ENCODE measurements around the gene ASB16. TPM values are rescaled to one million over a fixed set of nuclear protein-coding genes. Genes with fewer than 3 reads are reported as not detected.

The ASB16 gene
- total and polyA plus RNA-seq, 4 donors, result 0.10 to 0.11 (median 0.10) TPM; not detected in 1

- peak overlapping the region in 1 of 2 donors; percentile 21 for H3K27ac ChIP-seq (ENCODE audit: low read depth in 1 of 2, low read length in 1 of 2)
- ATAC-seq (ENCODE audit: insufficient read depth, low FRiP score), result no peak
- peaks cover 0 to 2% (median 0%) of the 10 kb centered on the region in 4 donors for H3K9me3 ChIP-seq (ENCODE audit: control insufficient read depth in 4 of 4, insufficient read depth in 3 of 4, low read length in 3 of 4)
- no peaks in the 10 kb centered on the region for H3K27me3 ChIP-seq (ENCODE audit: control insufficient read depth in 3 of 3, insufficient read depth in 3 of 3, low read length in 2 of 3)
- no peak overlapping the region for H3K9ac ChIP-seq (ENCODE audit: insufficient read depth in 1 of 2, low read length in 2 of 2)
- peaks cover 0 to 10% (median 7%) of the 10 kb centered on the region in 5 donors for H3K4me1 ChIP-seq (ENCODE audit: control insufficient read depth in 5 of 5, insufficient read depth in 5 of 5, low read length in 5 of 5)
- H3K4me3 ChIP-seq, result no peak overlapping the region
- 59% methylated on average over 5 of the region's 5 CpGs for WGBS, 2 donors
- peaks cover 12 to 28% (median 21%) of the 10 kb centered on the region in 4 donors for H3K36me3 ChIP-seq (ENCODE audit: control insufficient read depth in 4 of 4, insufficient read depth in 4 of 4, low read length in 4 of 4)
- DNase-seq, result no peak
- no peak for TF ChIP-seq CTCF (IDR thresholded peaks at IDR 0.05; ENCODE audit: control extremely low read depth, extremely low read depth)
Observed at GRCh38 chr17:44204441-44204882, 34.0 kb downstream of the ASB16 start.

- Histone ChIP-seq H3K36me3 (ENCODE audit: control insufficient read depth in 4 of 4, insufficient read depth in 4 of 4, low read length in 4 of 4) (peaks cover 12 to 40% (median 29%) of the 10 kb centered on the region in 4 donors), H3K9ac (ENCODE audit: insufficient read depth in 1 of 2, low read length in 2 of 2) (no peak overlapping the region), H3K27ac (ENCODE audit: low read depth in 1 of 2, low read length in 1 of 2) (no peak overlapping the region), H3K4me1 (ENCODE audit: control insufficient read depth in 5 of 5, insufficient read depth in 5 of 5, low read length in 5 of 5) (peaks cover 0 to 12% (median 3%) of the 10 kb centered on the region in 5 donors), H3K27me3 (ENCODE audit: control insufficient read depth in 3 of 3, insufficient read depth in 3 of 3, low read length in 2 of 3) (no peaks in the 10 kb centered on the region), H3K9me3 (ENCODE audit: control insufficient read depth in 4 of 4, insufficient read depth in 3 of 4, low read length in 3 of 4) (peaks cover 0 to 2% (median 0%) of the 10 kb centered on the region in 4 donors), H3K4me3 (no peak overlapping the region)
- DNase-seq (peak in 1 of 3 donors; percentile 9), ATAC-seq (ENCODE audit: insufficient read depth, low FRiP score) (no peak)
- TF ChIP-seq CTCF (IDR thresholded peaks at IDR 0.05; ENCODE audit: control extremely low read depth, extremely low read depth), result no peak
- WGBS, 2 donors, result 59 to 61% methylated on average over 13 of the region's 13 CpGs
Observed at GRCh38 chr17:44205962-44206824, 35.7 kb downstream of the ASB16 start.

GRCh38 chr17:44206825-44207155, 36.3 kb downstream of the ASB16 start:
- Histone ChIP-seq H3K36me3 (ENCODE audit: control insufficient read depth in 4 of 4, insufficient read depth in 4 of 4, low read length in 4 of 4) (peaks cover 12 to 46% (median 34%) of the 10 kb centered on the region in 4 donors), H3K9ac (ENCODE audit: insufficient read depth in 1 of 2, low read length in 2 of 2) (no peak overlapping the region), H3K4me3 (no peak overlapping the region), H3K4me1 (ENCODE audit: control insufficient read depth in 5 of 5, insufficient read depth in 5 of 5, low read length in 5 of 5) (peaks cover 0 to 12% (median 2%) of the 10 kb centered on the region in 5 donors), H3K27ac (ENCODE audit: low read depth in 1 of 2, low read length in 1 of 2) (no peak overlapping the region), H3K9me3 (ENCODE audit: control insufficient read depth in 4 of 4, insufficient read depth in 3 of 4, low read length in 3 of 4) (peaks cover 0 to 2% (median 0%) of the 10 kb centered on the region in 4 donors), H3K27me3 (ENCODE audit: control insufficient read depth in 3 of 3, insufficient read depth in 3 of 3, low read length in 2 of 3) (no peaks in the 10 kb centered on the region)
- DNase-seq (peak in 1 of 3 donors; percentile 10), ATAC-seq (ENCODE audit: insufficient read depth, low FRiP score) (no peak)
- WGBS, 2 donors, result 90 to 94% methylated on average over 6 of the region's 6 CpGs
- no peak for TF ChIP-seq CTCF (IDR thresholded peaks at IDR 0.05; ENCODE audit: control extremely low read depth, extremely low read depth)
